HCT116 (cell line): ENCODE data around the gene VIPR2. TPM values are rescaled to one million over a fixed set of nuclear protein-coding genes. Genes with fewer than 3 reads are reported as not detected.

Source experiments
- ATAC-seq: fragments of 200-7000 bp; cut with Tn5 transposase; 2 replicates; pipeline ENCODE4 v1.9.1; 2020; ENCODE audit warnings: mild to moderate bottlenecking, moderate library complexity
- BruUV-seq: library from RNA; stranded (reverse); fragments of 400-500 nt; replicated peaks from 2 replicates; lab custom pipeline; 2021; lab: Mats Ljungman, UMichigan
- CTCF ChIA-PET: fragments of 300-600 bp; sonication (Branson Sonifier 250); formaldehyde crosslinking; loops from one replicate; lab custom pipeline; 2021; ENCODE audit warnings: antibody characterized with exemption; lab: Charles Lee
- POLR2A ChIA-PET: fragments of 300-600, 350-600 bp; sonication (Branson Sonifier 250); formaldehyde crosslinking; loops from one replicate; lab custom pipeline; 2021; ENCODE audit warnings: antibody characterized with exemption; lab: Charles Lee
- RAD21 ChIA-PET, 2 experiments: fragments of 300-600 bp; sonication (Branson Sonifier 250); formaldehyde crosslinking; loops; one replicate each; lab custom pipeline; 2023; ENCODE audit warnings: low total read pairs in 2 of 2; ENCODE audit not compliant: uncharacterized antibody in 2 of 2, unreplicated experiment in 2 of 2, low non-redundant PET in 1 of 2; lab: Charles Lee
- DNase-seq: peaks from one replicate; pipeline ENCODE4 v3.0.0-alpha.2; 2010; ENCODE audit warnings: low read depth, low spot score
- H2AFZ ChIP-seq: fragments of 200-600 bp; shearing (Covaris generic), sonication (generic); 2 replicates; pipeline ENCODE4 v1.6.1; 2017; ENCODE audit warnings: low read depth, mixed run types, mixed read lengths, antibody characterized with exemption, low read length; ENCODE audit not compliant: poor library complexity, severe bottlenecking
- H3K27ac ChIP-seq: 2 replicates; pipeline ENCODE4 v1.5.1; 2012; ENCODE audit warnings: low read depth, low read length
- H3K27me3 ChIP-seq: fragments of 200-600 bp; sonication (generic); 2 replicates; pipeline ENCODE4 v1.6.1; 2016; ENCODE audit warnings: mixed run types, low read length, mixed read lengths; ENCODE audit not compliant: insufficient read depth
- H3K36me3 ChIP-seq, 2 experiments: fragments of 200-500 bp in 1 of 2; fragments of 200-600 bp in 1 of 2; sonication (Bioruptor generic) in 1 of 2; sonication (generic) in 1 of 2; 2 replicates each; pipeline versions ENCODE4 v1.5.1 to v1.6.1; 2014 to 2016; ENCODE audit warnings: low read length in 2 of 2, inconsistent platforms in 1 of 2, mixed read lengths in 1 of 2, mixed run types in 1 of 2; ENCODE audit not compliant: insufficient read depth in 2 of 2, control insufficient read depth in 1 of 2
- H3K4me1 ChIP-seq, 2 experiments: fragments of 200-600 bp in 1 of 2; sonication (generic) in 1 of 2; 2 replicates each; pipeline versions ENCODE4 v1.5.1 to v1.6.1; 2012 to 2017; ENCODE audit warnings: low read length in 2 of 2, inconsistent platforms in 1 of 2, mild to moderate bottlenecking in 1 of 2, mixed read lengths in 1 of 2, mixed run types in 1 of 2, moderate library complexity in 1 of 2; ENCODE audit not compliant: insufficient read depth in 2 of 2, control insufficient read depth in 1 of 2
- H3K4me2 ChIP-seq: fragments of 200-600 bp; sonication (generic); 2 replicates; pipeline ENCODE4 v1.6.1; 2017; ENCODE audit warnings: mixed run types, low read length, mixed read lengths
- H3K4me3 ChIP-seq, 2 experiments: fragments of 200-600 bp in 1 of 2; sonication (generic) in 1 of 2; replicated peaks in 1 of 2; 2 replicates each; pipeline ENCODE4 v1.5.1; 2011 to 2016; ENCODE audit warnings: low read length in 2 of 2, control low read depth in 1 of 2, low read depth in 1 of 2, mild to moderate bottlenecking in 1 of 2, mixed read lengths in 1 of 2, mixed run types in 1 of 2
- H3K79me2 ChIP-seq: fragments of 200-600 bp; sonication (generic); 2 replicates; pipeline ENCODE4 v1.6.1; 2017; ENCODE audit warnings: mild to moderate bottlenecking, mixed run types, low read length, moderate library complexity, mixed read lengths; ENCODE audit not compliant: insufficient read depth
- H3K9ac ChIP-seq: fragments of 200-600 bp; sonication (generic); 2 replicates; pipeline ENCODE4 v1.6.1; 2016; ENCODE audit warnings: low read length, mixed read lengths
- H3K9me2 ChIP-seq: fragments of 200-600 bp; sonication (generic), shearing (Covaris generic); 2 replicates; pipeline ENCODE4 v1.6.1; 2017; ENCODE audit warnings: mixed run types, mild to moderate bottlenecking, moderate library complexity; ENCODE audit not compliant: insufficient read depth
- H3K9me3 ChIP-seq, 2 experiments: fragments of 200-500 bp in 1 of 2; fragments of 200-600 bp in 1 of 2; sonication (Bioruptor generic) in 1 of 2; sonication (generic) in 1 of 2; 2 replicates each; pipeline ENCODE4 v1.6.1; 2014 to 2017; ENCODE audit warnings: low read length in 2 of 2, mixed read lengths in 2 of 2, inconsistent platforms in 1 of 2, low read depth in 1 of 2, mild to moderate bottlenecking in 1 of 2, mixed run types in 1 of 2, moderate library complexity in 1 of 2; ENCODE audit not compliant: control insufficient read depth in 1 of 2, insufficient read depth in 1 of 2
- H4K20me1 ChIP-seq: fragments of 200-600 bp; sonication (generic), shearing (Covaris generic); 2 replicates; pipeline ENCODE4 v1.6.1; 2017; ENCODE audit warnings: mixed run types, mild to moderate bottlenecking, moderate library complexity; ENCODE audit not compliant: insufficient read depth
- EGR1 ChIP-seq: IDR thresholded peaks from 2 replicates; pipeline ENCODE4 v1.6.1; 2012; ENCODE audit warnings: low read depth
- EZH2phosphoT487 ChIP-seq: fragments of 200-600 bp; IDR thresholded peaks from 2 replicates; pipeline ENCODE4 v1.6.1; 2018; ENCODE audit warnings: antibody characterized with exemption, borderline replicate concordance
- FOSL1 ChIP-seq: IDR thresholded peaks from 2 replicates; pipeline ENCODE4 v1.6.1; 2012; ENCODE audit warnings: low read depth
- POLR2A ChIP-seq: IDR thresholded peaks from 2 replicates; pipeline ENCODE4 v1.7.0; 2011; ENCODE audit warnings: borderline replicate concordance; ENCODE audit not compliant: insufficient read depth, insufficient read length; ENCODE audit errors: extremely low read depth
- POLR2AphosphoS5 ChIP-seq: IDR thresholded peaks from 2 replicates; pipeline ENCODE4 v1.6.1; 2011; ENCODE audit warnings: mild to moderate bottlenecking, low read depth, low read length, moderate library complexity
- SIN3A ChIP-seq: IDR thresholded peaks from 2 replicates; pipeline ENCODE4 v1.6.1; 2012; ENCODE audit warnings: low read depth
- SP1 ChIP-seq: IDR thresholded peaks from 2 replicates; pipeline ENCODE4 v1.6.1; 2012; ENCODE audit warnings: low read depth
- ZFX ChIP-seq: fragments of 450-650 bp; IDR thresholded peaks from 2 replicates; pipeline ENCODE4 v1.6.1; 2017
- intact Hi-C: fragments of 100-400 bp; cut with micrococcal nuclease; formaldehyde crosslinking; loops from 2 replicates; pipeline ENCODE4 v1.10.0; 2022
- total RNA-seq: library from RNA; stranded (reverse); gene quantifications from one replicate; pipeline ENCODE4 v1.2.1, GENCODE V29; 2021; ENCODE audit not compliant: unreplicated experiment
- TF ChIP-seq, protein P1 (sequence below): IDR thresholded peaks from 2 replicates; pipeline ENCODE4 v1.6.1; 2012
- TF ChIP-seq, protein P2 (sequence below), 3 experiments: fragments of 200-600 bp in 1 of 3; sonication (generic) in 1 of 3; IDR thresholded peaks in 2 of 3; conservative IDR thresholded peaks in 1 of 3; 2 replicates each; pipeline ENCODE4 v1.5.1; 2012 to 2017; ENCODE audit warnings: low read depth in 2 of 3, low read length in 2 of 3, antibody characterized with exemption in 1 of 3, borderline replicate concordance in 1 of 3, control low read depth in 1 of 3, mild to moderate bottlenecking in 1 of 3, mixed read lengths in 1 of 3, mixed run types in 1 of 3, moderate library complexity in 1 of 3; ENCODE audit not compliant: insufficient read depth in 1 of 3

VIPR2 gene
- total RNA-seq, 1 experiment from 2014 or later: 0.10 TPM

DNA sequence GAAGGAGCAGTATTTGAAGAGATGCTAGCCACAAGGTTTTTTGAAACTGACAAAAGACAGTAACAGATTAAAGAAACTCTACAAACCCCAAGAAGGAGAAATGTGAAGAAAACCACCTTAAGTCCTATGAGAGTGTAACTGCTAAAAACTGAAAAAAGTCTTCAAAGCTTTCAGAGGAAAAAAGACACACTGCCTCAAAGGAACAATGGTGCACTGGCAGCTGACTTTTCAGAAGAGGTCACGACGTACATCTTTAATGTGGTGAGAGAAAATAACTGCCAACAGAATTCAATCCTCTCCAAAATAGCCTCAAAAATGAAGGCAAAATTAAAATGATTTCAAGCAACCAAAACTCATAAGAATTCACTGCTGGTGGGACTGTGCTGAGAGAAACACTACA, 94.0 kb downstream of the VIPR2 start:
- ATAC-seq (no peak), DNase-seq (no peak)
- H3K79me2 ChIP-seq: no peaks in the 10 kb centered on the region
- H3K27me3 ChIP-seq: peaks cover 21% of the 10 kb centered on the region
- H3K4me2 ChIP-seq: no peak overlapping the region
- H3K27ac ChIP-seq: no peak overlapping the region
- H3K9me3 ChIP-seq: no peaks in the 10 kb centered on the region
- H3K4me1 ChIP-seq: no peaks in the 10 kb centered on the region
- no peaks in the 10 kb centered on the region for H3K36me3 ChIP-seq
- CTCF ChIA-PET: no interaction called here
- RAD21 ChIA-PET: no interaction called here
- no peak overlapping the region for H2AFZ ChIP-seq
- no peak overlapping the region for H3K4me3 ChIP-seq
- no peaks in the 10 kb centered on the region for H3K9me2 ChIP-seq
- no peak for TF ChIP-seq POLR2AphosphoS5
- no peak for TF ChIP-seq POLR2A
- TF ChIP-seq, protein P1, sequence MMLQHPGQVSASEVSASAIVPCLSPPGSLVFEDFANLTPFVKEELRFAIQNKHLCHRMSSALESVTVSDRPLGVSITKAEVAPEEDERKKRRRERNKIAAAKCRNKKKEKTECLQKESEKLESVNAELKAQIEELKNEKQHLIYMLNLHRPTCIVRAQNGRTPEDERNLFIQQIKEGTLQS: no peak
- TF ChIP-seq EZH2phosphoT487: no peak
- intact Hi-C loops: no loop called here
- no peaks in the 10 kb centered on the region for H4K20me1 ChIP-seq
- H3K9ac ChIP-seq: no peak overlapping the region
- POLR2A ChIA-PET: no interaction called here
- no TSS peak for BruUV-seq

DNA sequence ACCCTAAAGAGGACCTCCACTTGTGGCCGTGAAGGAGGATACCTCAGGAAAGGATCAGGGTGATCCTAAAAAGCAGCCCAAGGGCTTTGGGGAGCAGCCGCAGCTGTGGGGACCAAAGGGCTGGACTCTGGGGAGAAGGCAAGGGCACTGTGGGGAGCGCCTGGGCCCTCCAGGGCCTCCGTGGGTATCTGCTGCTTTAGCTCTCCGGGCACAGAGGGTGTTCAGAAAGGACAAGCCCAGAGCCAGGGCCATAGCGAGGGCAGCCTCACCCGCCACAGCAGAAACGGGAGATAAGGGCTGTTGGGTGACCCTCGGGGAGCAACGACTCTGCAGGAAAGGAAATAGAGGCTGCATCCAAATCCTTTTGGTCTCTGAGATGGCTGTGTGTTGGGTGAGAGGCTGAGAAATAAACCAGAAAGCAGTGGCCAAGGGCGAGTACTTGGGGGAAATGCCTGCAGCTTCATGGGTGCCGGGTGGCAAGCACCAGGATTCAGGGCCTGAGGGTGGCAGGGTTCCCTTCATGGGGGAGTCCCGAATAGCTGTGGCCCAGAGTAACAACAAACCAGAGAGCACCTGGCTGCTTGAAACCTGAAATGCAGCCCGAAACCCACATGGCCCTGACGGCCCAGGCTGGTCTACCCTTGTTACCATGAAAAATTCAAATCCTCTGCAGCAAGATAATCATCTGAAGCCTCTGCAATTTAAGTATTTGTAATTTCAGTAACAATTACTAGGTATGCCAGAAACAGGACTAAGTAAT, 95.2 kb downstream of the VIPR2 start:
- H3K27ac ChIP-seq: no peak overlapping the region
- no peak overlapping the region for H3K9ac ChIP-seq
- no peak for ATAC-seq
- H3K4me2 ChIP-seq: no peak overlapping the region
- ChIA-PET CTCF (no interaction called here), RAD21 (no interaction called here), POLR2A (no interaction called here)
- no peaks in the 10 kb centered on the region for H3K36me3 ChIP-seq
- no peak overlapping the region for H3K4me3 ChIP-seq
- intact Hi-C loops: no loop called here
- no peaks in the 10 kb centered on the region for H3K9me2 ChIP-seq
- H3K9me3 ChIP-seq: no peaks in the 10 kb centered on the region
- DNase-seq: no peak
- no TSS peak for BruUV-seq
- H3K27me3 ChIP-seq: peaks cover 17% of the 10 kb centered on the region
- no peaks in the 10 kb centered on the region for H3K4me1 ChIP-seq
- no peaks in the 10 kb centered on the region for H4K20me1 ChIP-seq
- no peak overlapping the region for H2AFZ ChIP-seq
- no peaks in the 10 kb centered on the region for H3K79me2 ChIP-seq
- TF ChIP-seq SP1: no peak
- TF ChIP-seq SIN3A: no peak
- TF ChIP-seq, protein P2, sequence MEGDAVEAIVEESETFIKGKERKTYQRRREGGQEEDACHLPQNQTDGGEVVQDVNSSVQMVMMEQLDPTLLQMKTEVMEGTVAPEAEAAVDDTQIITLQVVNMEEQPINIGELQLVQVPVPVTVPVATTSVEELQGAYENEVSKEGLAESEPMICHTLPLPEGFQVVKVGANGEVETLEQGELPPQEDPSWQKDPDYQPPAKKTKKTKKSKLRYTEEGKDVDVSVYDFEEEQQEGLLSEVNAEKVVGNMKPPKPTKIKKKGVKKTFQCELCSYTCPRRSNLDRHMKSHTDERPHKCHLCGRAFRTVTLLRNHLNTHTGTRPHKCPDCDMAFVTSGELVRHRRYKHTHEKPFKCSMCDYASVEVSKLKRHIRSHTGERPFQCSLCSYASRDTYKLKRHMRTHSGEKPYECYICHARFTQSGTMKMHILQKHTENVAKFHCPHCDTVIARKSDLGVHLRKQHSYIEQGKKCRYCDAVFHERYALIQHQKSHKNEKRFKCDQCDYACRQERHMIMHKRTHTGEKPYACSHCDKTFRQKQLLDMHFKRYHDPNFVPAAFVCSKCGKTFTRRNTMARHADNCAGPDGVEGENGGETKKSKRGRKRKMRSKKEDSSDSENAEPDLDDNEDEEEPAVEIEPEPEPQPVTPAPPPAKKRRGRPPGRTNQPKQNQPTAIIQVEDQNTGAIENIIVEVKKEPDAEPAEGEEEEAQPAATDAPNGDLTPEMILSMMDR (IDR thresholded peaks at IDR 0.05 in 2 of 3, conservative IDR thresholded peaks at IDR 0.05 in 1 of 3; ENCODE audit: borderline replicate concordance in 1 of 3, insufficient read depth in 1 of 3, low read depth in 2 of 3, low read length in 2 of 3): no peak
- TF ChIP-seq EGR1: no peak
- no peak for TF ChIP-seq ZFX
- TF ChIP-seq FOSL1: no peak
